SK-N-SH (cell line): ENCODE data around the gene MARCHF11. TPM values are rescaled to one million over a fixed set of nuclear protein-coding genes. Genes with fewer than 3 reads are reported as not detected.

Experiments
- CTCF ChIA-PET: fragments of 300-600, 350-600 bp; formaldehyde crosslinking; extraction: SDS; loops from one replicate; lab custom pipeline; 2021; lab: Yijun Ruan, JAX
- POLR2A ChIA-PET: fragments of 350-600 bp; sonication (Branson Sonifier 250); formaldehyde crosslinking; extraction: SDS; loops from one replicate; lab custom pipeline; 2020; ENCODE audit warnings: antibody characterized with exemption, inconsistent platforms; lab: Yijun Ruan, JAX
- DNase-seq: peaks from one replicate; pipeline ENCODE4 v3.0.0; 2012
- H2AFZ ChIP-seq: fragments of 200-600 bp; sonication (generic); 2 replicates; pipeline ENCODE4 v1.8.1; 2016; ENCODE audit warnings: antibody characterized with exemption, mild to moderate bottlenecking, low read depth
- H3F3A ChIP-seq: fragments of 200-600 bp; sonication (generic); replicated peaks from 2 replicates; pipeline ENCODE3; 2016; ENCODE audit warnings: antibody characterized with exemption, mild to moderate bottlenecking; ENCODE audit not compliant: insufficient read depth
- H3K27ac ChIP-seq, 2 experiments: fragments of 200-500 bp in 1 of 2; fragments of 200-600 bp in 1 of 2; sonication (Bioruptor generic) in 1 of 2; sonication (generic), shearing (Covaris generic) in 1 of 2; 2 replicates each; pipeline versions ENCODE4 v1.5.1 to v1.6.1; 2014 to 2016; ENCODE audit warnings: low read depth in 2 of 2, inconsistent platforms in 1 of 2, low read length in 1 of 2, mild to moderate bottlenecking in 1 of 2, mixed read lengths in 1 of 2
- H3K27me3 ChIP-seq: fragments of 200-600 bp; sonication (generic), shearing (Covaris generic); 2 replicates; pipeline ENCODE4 v1.6.1; 2016; ENCODE audit warnings: mixed run types; ENCODE audit not compliant: insufficient read depth
- H3K36me3 ChIP-seq, 2 experiments: fragments of 200-500 bp in 1 of 2; fragments of 200-600 bp in 1 of 2; sonication (Bioruptor generic) in 1 of 2; sonication (generic) in 1 of 2; replicated peaks in 1 of 2; 2 replicates each; pipeline versions ENCODE3 to v1.5.1; 2014 to 2016; ENCODE audit warnings: low read length in 1 of 2, mild to moderate bottlenecking in 1 of 2; ENCODE audit not compliant: insufficient read depth in 2 of 2, control insufficient read depth in 1 of 2
- H3K4me1 ChIP-seq, 2 experiments: fragments of 200-500 bp in 1 of 2; fragments of 200-600 bp in 1 of 2; sonication (Bioruptor generic) in 1 of 2; sonication (generic), shearing (Covaris generic) in 1 of 2; 2 replicates each; pipeline versions ENCODE4 v1.5.1 to v1.6.1; 2014 to 2016; ENCODE audit warnings: low read depth in 1 of 2, low read length in 1 of 2, mixed run types in 1 of 2; ENCODE audit not compliant: insufficient read depth in 2 of 2, control insufficient read depth in 1 of 2
- H3K4me2 ChIP-seq: fragments of 200-600 bp; sonication (generic), shearing (Covaris generic); 2 replicates; pipeline ENCODE4 v1.6.1; 2017; ENCODE audit warnings: mixed run types
- H3K4me3 ChIP-seq, 2 experiments: fragments of 200-500 bp in 1 of 2; fragments of 200-600 bp in 1 of 2; sonication (Bioruptor generic) in 1 of 2; sonication (generic), shearing (Covaris generic) in 1 of 2; 2 replicates each; pipeline versions ENCODE4 v1.5.1 to v1.8.1; 2014 to 2016; ENCODE audit warnings: low read depth in 2 of 2, inconsistent platforms in 1 of 2, low read length in 1 of 2, mild to moderate bottlenecking in 1 of 2, mixed read lengths in 1 of 2, moderate library complexity in 1 of 2
- H3K79me2 ChIP-seq: fragments of 200-600 bp; sonication (generic); 2 replicates; pipeline ENCODE4 v1.8.1; 2017; ENCODE audit warnings: mild to moderate bottlenecking; ENCODE audit not compliant: insufficient read depth
- H3K9ac ChIP-seq: fragments of 200-600 bp; sonication (generic); 2 replicates; pipeline ENCODE4 v1.6.1; 2017; ENCODE audit warnings: mixed run types
- H3K9me2 ChIP-seq: fragments of 200-600 bp; sonication (generic); 2 replicates; pipeline ENCODE4 v1.6.1; 2017; ENCODE audit warnings: mixed run types
- H3K9me3 ChIP-seq: fragments of 200-600 bp; sonication (generic); 2 replicates; pipeline ENCODE4 v1.6.1; 2017; ENCODE audit warnings: mixed run types, mild to moderate bottlenecking, moderate library complexity
- H4K20me1 ChIP-seq: fragments of 200-600 bp; sonication (generic); 2 replicates; pipeline ENCODE4 v1.6.1; 2017; ENCODE audit warnings: mild to moderate bottlenecking, mixed run types; ENCODE audit not compliant: insufficient read depth
- CHD2 ChIP-seq: fragments of 150-350 bp; IDR thresholded peaks from 2 replicates; pipeline ENCODE4 v1.6.1; 2018; ENCODE audit warnings: low read length; ENCODE audit not compliant: partially characterized antibody
- CTCF ChIP-seq: fragments of 200-600 bp; sonication (generic); IDR thresholded peaks from 2 replicates; pipeline ENCODE4 v1.6.1; 2017; ENCODE audit warnings: antibody characterized with exemption, mild to moderate bottlenecking, moderate library complexity
- ELF1 ChIP-seq: IDR thresholded peaks from 2 replicates; pipeline ENCODE4 v1.4.0; 2012
- EP300 ChIP-seq, 2 experiments: IDR thresholded peaks; 2 replicates each; pipeline versions ENCODE4 v1.4.0 to v1.6.1; 2012; ENCODE audit warnings: borderline replicate concordance in 1 of 2, low read depth in 1 of 2, low read length in 1 of 2
- EZH2phosphoT487 ChIP-seq: fragments of 200-600 bp; sonication (generic); IDR thresholded peaks from 2 replicates; pipeline ENCODE4 v1.6.1; 2017; ENCODE audit warnings: low read depth, mixed run types, mild to moderate bottlenecking, antibody characterized with exemption, moderate library complexity, borderline replicate concordance
- FOSL2 ChIP-seq: IDR thresholded peaks from 2 replicates; pipeline ENCODE4 v1.4.0; 2012; ENCODE audit warnings: low read depth, mild to moderate bottlenecking, moderate library complexity, borderline replicate concordance
- FOXM1 ChIP-seq: IDR thresholded peaks from 2 replicates; pipeline ENCODE4 v1.4.0; 2012; ENCODE audit warnings: low read depth, mild to moderate bottlenecking
- GABPA ChIP-seq: IDR thresholded peaks from 2 replicates; pipeline ENCODE4 v1.4.0; 2012; ENCODE audit warnings: low read depth, mild to moderate bottlenecking
- GATA2 ChIP-seq: sonication (generic); formaldehyde crosslinking; IDR thresholded peaks from 2 replicates; pipeline ENCODE4 v1.5.0; 2020; ENCODE audit warnings: mild to moderate bottlenecking, missing genetic modification reagents
- IRF3 ChIP-seq: fragments of 150-350 bp; IDR thresholded peaks from 2 replicates; pipeline ENCODE4 v1.6.1; 2016; ENCODE audit warnings: mild to moderate bottlenecking, low read depth, low read length
- MAX ChIP-seq: IDR thresholded peaks from 2 replicates; pipeline ENCODE4 v1.4.0; 2012; ENCODE audit warnings: low read depth
- MEF2A ChIP-seq: IDR thresholded peaks from 2 replicates; pipeline ENCODE4 v1.4.0; 2012; ENCODE audit warnings: low read depth, borderline replicate concordance
- NFIC ChIP-seq: IDR thresholded peaks from 2 replicates; pipeline ENCODE4 v1.4.0; 2012; ENCODE audit warnings: borderline replicate concordance
- PBX3 ChIP-seq: IDR thresholded peaks from 2 replicates; pipeline ENCODE4; 2012
- POLR2AphosphoS5 ChIP-seq: IDR thresholded peaks from 2 replicates; pipeline ENCODE4 v1.6.1; 2012; ENCODE audit warnings: low read depth, low read length
- RAD21 ChIP-seq: IDR thresholded peaks from 2 replicates; pipeline ENCODE4 v1.6.1; 2012; ENCODE audit warnings: mild to moderate bottlenecking, low read length
- RCOR1 ChIP-seq: fragments of 150-350 bp; IDR thresholded peaks from 2 replicates; pipeline ENCODE4 v1.6.1; 2017; ENCODE audit warnings: antibody characterized with exemption, low read length
- RXRA ChIP-seq: IDR thresholded peaks from 2 replicates; pipeline ENCODE4 v1.4.0; 2012; ENCODE audit warnings: low read depth, mild to moderate bottlenecking, borderline replicate concordance
- SMC3 ChIP-seq: IDR thresholded peaks from 2 replicates; pipeline ENCODE4 v1.6.1; 2012; ENCODE audit warnings: low read depth, low read length, improper control_type of control experiment
- TAF1 ChIP-seq: IDR thresholded peaks from 2 replicates; pipeline ENCODE4 v1.6.1; 2012; ENCODE audit warnings: low read depth, mild to moderate bottlenecking, low read length, moderate library complexity, borderline replicate concordance
- TCF12 ChIP-seq: IDR thresholded peaks from 2 replicates; pipeline ENCODE4 v1.4.0; 2012
- TEAD4 ChIP-seq: IDR thresholded peaks from 2 replicates; pipeline ENCODE4 v1.4.0; 2012; ENCODE audit warnings: mild to moderate bottlenecking, borderline replicate concordance; ENCODE audit not compliant: insufficient read depth
- USF2 ChIP-seq: fragments of 150-350 bp; IDR thresholded peaks from 2 replicates; pipeline ENCODE4 v1.6.1; 2017; ENCODE audit warnings: antibody characterized with exemption, low read length, low read depth, borderline replicate concordance
- ZBTB33 ChIP-seq: IDR thresholded peaks from 2 replicates; pipeline ENCODE4 v1.4.0; 2012; ENCODE audit warnings: low read depth, borderline replicate concordance
- WGBS: methylation state at CpG from one replicate; pipeline ENCODE4 v1.1.6; 2017; ENCODE audit warnings: low lambda C conversion rate; 5-methylcytosine and 5-hydroxymethylcytosine counted together
- polyA plus RNA-seq, 3 experiments: library from polyadenylated mRNA; depleted of rRNA; stranded (reverse); fragments of >200 nt; gene quantifications; 2 replicates each; pipeline ENCODE4 v1.2.3, GENCODE V29; 2012

Gene MARCHF11
- polyA plus RNA-seq, 1 of the 3 experiments (the other 2 are of a cell fraction), result 1.7 TPM

- Histone ChIP-seq H3F3A (no peaks in the 10 kb centered on the region), H3K4me1 (peaks cover 0 to 22% of the 10 kb centered on the region in 2 experiments; a peak in 2 of 4 replicates), H2AFZ (no peak overlapping the region), H4K20me1 (no peaks in the 10 kb centered on the region), H3K27ac (peak overlapping the region in 1 of 2 experiments; percentile 56; a peak in 2 of 4 replicates), H3K79me2 (no peaks in the 10 kb centered on the region), H3K4me2 (no peak overlapping the region), H3K4me3 (no peak overlapping the region), H3K9ac (no peak overlapping the region), H3K27me3 (no peaks in the 10 kb centered on the region), H3K9me3 (no peaks in the 10 kb centered on the region), H3K9me2 (no peaks in the 10 kb centered on the region), H3K36me3 (peaks cover 0 to 9% of the 10 kb centered on the region in 2 experiments)
- POLR2A ChIA-PET, result no interaction called here
- 39% methylated on average over 9 of the region's 9 CpGs for WGBS
- CTCF ChIA-PET, result interaction anchor here (1.0 to 1.8 kb wide), 4 partner anchors 23 to 391 kb away, joined by 3 to 6 read pairs (median 4); no protein-coding TSS in a partner anchor
- TF ChIP-seq EP300 (IDR thresholded peaks at IDR 0.05; ENCODE audit: borderline replicate concordance in 1 of 2, low read depth in 1 of 2, low read length in 1 of 2), result peak in 1 of 2 experiments; percentile 83; a peak in 2 of 4 replicates
- TF ChIP-seq NFIC, result no peak
- no peak for TF ChIP-seq EZH2phosphoT487
- no peak for TF ChIP-seq FOXM1
- TF ChIP-seq CTCF, result no peak
- peak; percentile 31; the same call in 1 of the 2 replicates for TF ChIP-seq SMC3
- no peak for TF ChIP-seq RCOR1
- TF ChIP-seq RAD21, result peak; percentile 64
- no peak for TF ChIP-seq PBX3
- TF ChIP-seq ELF1, result no peak
- TF ChIP-seq GATA2 (CRISPR knock-in tag), result peak; percentile 86
- TF ChIP-seq GABPA, result no peak
- no peak for TF ChIP-seq IRF3
- no peak for TF ChIP-seq TCF12
- no peak for TF ChIP-seq FOSL2
- TF ChIP-seq TEAD4, result no peak
- TF ChIP-seq POLR2AphosphoS5, result no peak
- no peak for TF ChIP-seq TAF1
- TF ChIP-seq USF2, result no peak
- TF ChIP-seq CHD2, result peak; percentile 45
- no peak for TF ChIP-seq MEF2A
- no peak for TF ChIP-seq RXRA
- no peak for TF ChIP-seq ZBTB33
- no peak for TF ChIP-seq MAX
- peak; percentile 22 for DNase-seq
These were observed 115.3 kb downstream of the MARCHF11 start for GRCh38 chr5:16064135-16064893.
